Measurements from ENCODE around the gene CYRIA.

- TF ChIP-seq POLR2A (IDR thresholded peaks at IDR 0.05) (no peak), CTCF (IDR thresholded peaks at IDR 0.05) (no peak)
These were observed 6.1 kb upstream of the CYRIA start for GRCh38 chr2:16671760-16672159.

Measured in body of pancreas (tissue), 4 donors.